ENCODE results near the gene ZFP91.

The ZFP91 gene

DNA sequence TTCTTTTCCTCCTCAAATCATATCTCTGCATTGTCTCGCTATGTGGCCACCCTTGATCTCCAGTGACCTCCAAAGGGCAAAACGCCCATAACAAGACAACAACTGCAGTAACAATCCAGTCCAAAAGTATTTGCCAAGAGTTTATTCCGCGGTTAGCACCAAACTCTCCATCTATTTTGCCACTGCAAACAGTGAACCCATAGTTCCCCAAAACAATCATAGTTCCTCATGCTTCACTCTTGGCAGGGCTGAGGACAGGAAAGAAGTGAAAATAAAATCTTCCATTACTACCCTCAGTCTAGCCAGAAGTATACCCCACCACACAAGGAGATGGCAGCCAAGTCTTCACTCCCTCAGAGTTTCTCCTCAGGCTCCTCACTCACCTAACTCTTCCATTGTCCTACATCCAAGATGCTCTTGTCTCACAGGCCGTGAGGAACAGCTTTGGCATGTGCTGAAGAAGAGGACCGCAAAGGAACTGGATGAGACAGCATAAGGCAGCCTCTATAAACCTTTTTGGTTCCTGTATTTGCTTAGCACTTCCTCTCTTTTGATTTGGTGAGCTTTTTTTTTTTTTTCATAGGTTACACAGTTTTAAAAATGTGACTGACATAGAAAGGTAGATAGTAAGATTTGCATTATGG lies 3.4 kb upstream of the ZFP91 start, which contains the start of gene LPXN:
TSS of gene LPXN (minus strand) at position 480 of the 644 bp plus-strand sequence. CDS start at position 396, 84 bp downstream.
- peak within 1 kb of the TSS; percentile 99 for H3K4me3 ChIP-seq (ENCODE audit: low read length)

DNA sequence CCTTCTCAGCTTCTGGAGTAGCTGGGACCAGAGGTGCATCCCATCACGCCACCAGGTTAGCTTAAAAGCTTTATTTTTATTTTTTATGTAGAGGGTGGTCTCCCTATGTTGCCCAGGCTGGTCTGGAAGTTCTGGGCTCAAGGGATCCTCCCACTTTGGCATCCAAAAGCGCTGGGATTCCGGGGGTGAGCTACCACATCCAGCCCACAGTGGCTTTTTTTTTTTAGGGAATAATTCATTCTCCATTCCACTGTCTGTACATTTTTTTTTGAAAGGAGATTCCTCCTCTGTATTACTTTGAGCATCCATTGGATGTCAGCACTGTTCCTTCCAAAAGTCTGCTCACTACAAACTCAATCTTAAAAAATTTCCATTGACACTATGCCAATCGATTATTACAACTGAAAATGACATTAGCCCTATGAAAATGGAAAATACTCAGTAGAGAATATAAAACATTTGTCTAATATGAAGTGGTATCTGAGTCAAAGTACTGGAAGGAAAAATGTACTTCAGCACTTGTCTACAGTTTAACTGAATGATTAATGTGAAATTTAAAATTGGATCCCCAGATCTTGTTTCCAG lies 1.9 kb upstream of the ZFP91 start:
- TF ChIP-seq ZNF274 (IDR thresholded peaks at IDR 0.05; ENCODE audit: low read depth, low read length) = no peak

More for the DNA sequence above, 3.4 kb upstream of the ZFP91 start, which contains the start of gene LPXN:
- no peak for TF ChIP-seq ZNF274 (IDR thresholded peaks at IDR 0.05; ENCODE audit: low read depth, low read length)

DNA sequence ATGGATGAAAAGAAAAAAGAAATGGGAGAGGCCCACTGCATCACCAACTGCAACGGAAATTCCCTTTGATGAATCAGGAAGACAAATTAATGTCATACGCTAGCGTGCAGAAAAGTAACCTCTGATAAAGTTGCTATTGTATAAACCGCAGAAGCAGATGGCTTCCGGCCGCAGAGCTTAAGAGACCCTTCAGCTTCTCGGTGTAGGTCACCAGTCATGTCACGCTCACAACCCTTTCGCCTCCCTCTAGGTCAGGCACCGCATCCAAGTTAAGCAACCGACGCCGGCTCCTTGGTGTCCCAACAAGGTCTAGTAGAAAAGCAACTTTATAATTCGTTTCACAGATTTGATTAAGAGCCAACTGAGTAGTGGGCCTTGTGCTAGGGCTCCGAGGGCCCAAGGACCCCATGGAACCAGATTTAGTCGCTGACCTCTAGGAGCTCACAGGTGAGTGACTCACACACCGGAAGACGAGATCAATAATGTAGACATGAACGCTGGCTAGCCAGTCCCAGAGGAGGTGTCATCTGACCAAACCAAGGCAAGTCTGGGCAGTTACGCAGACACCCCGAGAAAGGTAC lies 1.2 kb upstream of the ZFP91 start:
- TF ChIP-seq ZNF274 (IDR thresholded peaks at IDR 0.05; ENCODE audit: low read depth, low read length) = no peak
- H3K4me3 ChIP-seq (ENCODE audit: low read length) = peak overlapping the region; percentile 69

More for the DNA sequence above, 1.9 kb upstream of the ZFP91 start:
- H3K4me3 ChIP-seq (ENCODE audit: low read length) = peak overlapping the region; percentile 69

- no peak for TF ChIP-seq ZNF274 (IDR thresholded peaks at IDR 0.05; ENCODE audit: low read depth, low read length)
- H3K4me3 ChIP-seq (ENCODE audit: low read length) = peak overlapping the region; percentile 69
Measured at GRCh38 chr11:58578136-58578634, 678 bp upstream of the ZFP91 start.

GRCh38 chr11:58579192-58580129 lies 598 bp downstream of the ZFP91 start:
- no peak for TF ChIP-seq ZNF274 (IDR thresholded peaks at IDR 0.05; ENCODE audit: low read depth, low read length)
- H3K4me3 ChIP-seq (ENCODE audit: low read length) = peak overlapping the region; percentile 92

DNA sequence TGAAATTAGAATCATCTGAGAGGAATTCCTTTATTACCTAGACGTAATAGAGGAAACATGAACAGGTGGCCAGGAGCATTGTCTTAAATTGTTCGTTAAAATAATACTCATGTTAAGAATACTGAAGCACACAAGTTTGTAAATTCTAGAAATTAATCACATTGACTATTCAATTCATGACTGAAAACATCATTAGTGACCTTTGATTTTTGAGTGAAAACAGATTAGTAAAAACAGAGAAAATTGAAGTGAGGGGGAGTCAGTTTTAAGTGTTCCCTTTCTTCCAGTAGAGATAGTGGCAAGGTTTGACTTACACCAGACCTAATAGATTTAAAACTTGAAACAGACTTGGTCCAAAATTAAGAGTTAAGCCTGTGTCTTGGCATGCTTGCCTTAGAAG lies 1.4 kb downstream of the ZFP91 start:
- no peak for TF ChIP-seq ZNF274 (IDR thresholded peaks at IDR 0.05; ENCODE audit: low read depth, low read length)
- H3K4me3 ChIP-seq (ENCODE audit: low read length) = peak overlapping the region; percentile 92; the same call in 1 of the 2 replicates

DNA sequence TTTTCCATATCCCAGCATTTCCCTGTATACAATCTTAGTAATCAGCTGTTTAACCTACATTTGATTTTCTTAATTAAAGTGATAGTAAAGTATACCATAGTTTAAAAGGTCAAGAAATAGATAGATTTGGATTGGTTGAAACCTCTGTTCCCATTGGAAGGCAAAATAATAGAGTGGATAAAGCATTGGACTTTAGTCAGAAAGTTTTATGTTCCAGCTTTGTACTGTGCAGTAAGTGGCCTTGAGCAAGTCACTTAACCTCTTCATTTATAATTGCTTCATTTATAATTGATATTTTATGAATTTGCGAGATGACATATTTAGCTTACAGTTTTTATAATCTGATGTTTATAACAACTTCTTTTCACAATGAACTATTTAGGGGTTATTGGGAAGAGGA lies 3.6 kb downstream of the ZFP91 start:
- H3K4me3 ChIP-seq (ENCODE audit: low read length) = no peak overlapping the region; the same call in 1 of the 2 replicates
- no peak for TF ChIP-seq ZNF274 (IDR thresholded peaks at IDR 0.05; ENCODE audit: low read depth, low read length)

- no peak for TF ChIP-seq ZNF274 (IDR thresholded peaks at IDR 0.05; ENCODE audit: low read depth, low read length)
- H3K4me3 ChIP-seq (ENCODE audit: low read length) = no peak overlapping the region
Measured at GRCh38 chr11:58586998-58587397, 8.1 kb downstream of the ZFP91 start.

GRCh38 chr11:58591659-58592058 lies 12.8 kb downstream of the ZFP91 start:
- no peak for TF ChIP-seq ZNF274 (IDR thresholded peaks at IDR 0.05; ENCODE audit: low read depth, low read length)
- no peak overlapping the region for H3K4me3 ChIP-seq (ENCODE audit: low read length)

DNA sequence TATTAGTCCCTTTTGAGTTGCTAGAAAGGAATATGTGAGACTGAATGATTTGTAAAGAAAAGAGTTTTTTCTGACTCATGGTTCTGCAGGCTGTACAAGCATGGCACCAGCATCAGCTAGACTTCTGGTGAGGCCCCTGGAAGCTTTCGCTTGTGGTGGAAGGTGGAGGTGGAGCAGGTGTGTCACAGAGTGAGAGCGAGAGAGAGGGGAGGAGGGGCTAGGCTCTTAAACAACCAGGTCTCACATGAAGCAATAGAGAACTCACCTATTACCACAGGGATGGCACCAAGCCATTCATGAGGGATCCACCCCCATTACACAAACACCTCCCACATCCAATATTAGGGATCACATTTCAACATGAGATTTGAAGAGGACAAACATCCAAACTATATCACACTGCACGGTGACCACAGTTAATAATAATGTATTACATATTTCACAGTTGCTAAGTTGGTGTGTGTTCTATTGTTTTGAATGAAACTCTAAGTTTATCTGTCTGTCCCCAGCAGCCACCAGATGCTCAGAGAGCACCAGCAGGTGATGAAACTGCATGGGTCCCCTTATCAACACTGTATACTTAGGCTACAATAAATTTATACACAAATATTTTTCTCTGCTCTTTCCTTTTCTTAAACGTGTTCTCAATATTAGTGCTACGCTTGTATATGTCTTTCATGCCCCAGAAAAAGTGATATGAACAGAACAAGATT lies 14.1 kb downstream of the ZFP91 start:
- no peak for TF ChIP-seq ZNF274 (IDR thresholded peaks at IDR 0.05; ENCODE audit: low read depth, low read length)
- no peak overlapping the region for H3K4me3 ChIP-seq (ENCODE audit: low read length)

- H3K4me3 ChIP-seq (ENCODE audit: low read length) = no peak overlapping the region
- TF ChIP-seq ZNF274 (IDR thresholded peaks at IDR 0.05; ENCODE audit: low read depth, low read length) = no peak
Measured at GRCh38 chr11:58594826-58595225, 16.0 kb downstream of the ZFP91 start.

- no peak overlapping the region for H3K4me3 ChIP-seq (ENCODE audit: low read length)
- TF ChIP-seq ZNF274 (IDR thresholded peaks at IDR 0.05; ENCODE audit: low read depth, low read length) = no peak
Measured at GRCh38 chr11:58596621-58597020, 17.8 kb downstream of the ZFP91 start.

- no peak overlapping the region for H3K4me3 ChIP-seq (ENCODE audit: low read length)
Measured at GRCh38 chr11:58597486-58598144, 18.8 kb downstream of the ZFP91 start.

More at GRCh38 chr11:58597486-58598144, 18.8 kb downstream of the ZFP91 start:
- no peak for TF ChIP-seq ZNF274 (IDR thresholded peaks at IDR 0.05; ENCODE audit: low read depth, low read length)
